PC-3 (cell line): ENCODE results near the gene EFCAB11. TPM values are rescaled to one million over a fixed set of nuclear protein-coding genes. Genes with fewer than 3 reads are reported as not detected.

Experiments used
- ATAC-seq: fragments of 200-7000 bp; cut with Tn5 transposase; 2 replicates; pipeline ENCODE4 v1.9.1; 2020; ENCODE audit warnings: mild to moderate bottlenecking, moderate library complexity
- BruUV-seq: library from RNA; stranded (reverse); fragments of 400-500 nt; replicated peaks from 2 replicates; lab custom pipeline; 2021; lab: Mats Ljungman, UMichigan
- CTCF ChIA-PET: fragments of 300-600 bp; sonication (Branson Sonifier 250); formaldehyde crosslinking; loops from one replicate; lab custom pipeline; 2022; ENCODE audit warnings: antibody characterized with exemption; lab: Charles Lee
- POLR2A ChIA-PET: fragments of 300-600 bp; sonication (Branson Sonifier 250); formaldehyde crosslinking; loops from one replicate; lab custom pipeline; 2022; ENCODE audit warnings: antibody characterized with exemption; ENCODE audit not compliant: unreplicated experiment; lab: Charles Lee
- DNase-seq: peaks from one replicate; pipeline ENCODE4 v3.0.0-alpha.2; 2015
- H2AFZ ChIP-seq: fragments of 300-600 bp; sonication (generic); 2 replicates; pipeline ENCODE4 v1.6.0; 2016; ENCODE audit warnings: antibody characterized with exemption, low read length
- H3F3A ChIP-seq: fragments of 300-600 bp; sonication (generic); one replicate; pipeline ENCODE4 v1.6.0; 2017; ENCODE audit warnings: antibody characterized with exemption, low read length, control low read depth, mild to moderate bottlenecking; ENCODE audit not compliant: unreplicated experiment
- H3K27ac ChIP-seq: fragments of 300-600 bp; sonication (generic); 2 replicates; pipeline ENCODE4 v1.5.1; 2016; ENCODE audit warnings: mild to moderate bottlenecking, low read length
- H3K27me3 ChIP-seq: fragments of 300-600 bp; sonication (generic); 2 replicates; pipeline ENCODE4 v1.6.1; 2016; ENCODE audit warnings: low read length, mixed read lengths
- H3K36me3 ChIP-seq: fragments of 300-600 bp; sonication (generic); 2 replicates; pipeline ENCODE4 v1.6.1; 2016; ENCODE audit warnings: low read depth, mixed run types, low read length, mixed read lengths
- H3K4me1 ChIP-seq: fragments of 300-600 bp; sonication (generic); 2 replicates; pipeline ENCODE4 v1.5.1; 2016; ENCODE audit warnings: low read length; ENCODE audit not compliant: insufficient read depth
- H3K4me2 ChIP-seq: fragments of 300-600 bp; sonication (generic); 2 replicates; pipeline ENCODE4 v1.6.0; 2016; ENCODE audit warnings: low read length
- H3K4me3 ChIP-seq: fragments of 300-600 bp; sonication (generic); 2 replicates; pipeline ENCODE4 v1.5.1; 2016; ENCODE audit warnings: mild to moderate bottlenecking, low read length, mixed read lengths
- H3K79me2 ChIP-seq: fragments of 300-600 bp; sonication (generic); 2 replicates; pipeline ENCODE4 v1.6.1; 2017; ENCODE audit warnings: low read length, mixed read lengths
- H3K9ac ChIP-seq: fragments of 300-600 bp; sonication (generic); 2 replicates; pipeline ENCODE4 v1.6.0; 2016; ENCODE audit warnings: mild to moderate bottlenecking, low read length
- H3K9me2 ChIP-seq: fragments of 300-600 bp; sonication (generic); replicated peaks from 2 replicates; pipeline ENCODE4 v1.6.1; 2016; ENCODE audit warnings: mixed run types, low read length, mixed read lengths
- H3K9me3 ChIP-seq: fragments of 300-600 bp; sonication (generic); 2 replicates; pipeline ENCODE4 v1.6.1; 2016; ENCODE audit warnings: low read length, mixed read lengths
- H4K20me1 ChIP-seq: fragments of 300-600 bp; sonication (generic); 2 replicates; pipeline ENCODE4 v1.6.1; 2016; ENCODE audit warnings: low read length, mixed read lengths
- CTCF ChIP-seq: fragments of 300-600 bp; sonication (generic); conservative IDR thresholded peaks from 2 replicates; pipeline ENCODE4 v1.5.1; 2017; ENCODE audit warnings: antibody characterized with exemption, low read depth, mild to moderate bottlenecking, low read length
- EZH2 ChIP-seq: fragments of 300-600 bp; sonication (generic); IDR thresholded peaks from one replicate; pipeline ENCODE4 v1.6.1; 2017; ENCODE audit warnings: antibody characterized with exemption, mild to moderate bottlenecking, low read length; ENCODE audit not compliant: unreplicated experiment
- EZH2phosphoT487 ChIP-seq: fragments of 300-600 bp; sonication (generic); IDR thresholded peaks from 2 replicates; pipeline ENCODE4 v1.6.1; 2018; ENCODE audit warnings: mild to moderate bottlenecking, antibody characterized with exemption, low read length, borderline replicate concordance
- intact Hi-C: fragments of 100-400 bp; cut with micrococcal nuclease; formaldehyde crosslinking; loops from 2 replicates; pipeline ENCODE4 v1.9.0; 2023
- total RNA-seq: library from RNA; depleted of rRNA; stranded (reverse); fragments of >200 nt; gene quantifications from 2 replicates; pipeline ENCODE4 v1.2.3, GENCODE V29; 2014

The EFCAB11 gene
- total RNA-seq, 1 experiment from 2014 or later: 7.0 TPM

- TF ChIP-seq CTCF: no peak
- TF ChIP-seq EZH2: no peak
- no peak for TF ChIP-seq EZH2phosphoT487
- Histone ChIP-seq H3K79me2 (no peaks in the 10 kb centered on the region), H3K4me2 (no peak overlapping the region), H3K36me3 (no peaks in the 10 kb centered on the region), H3K4me3 (no peak overlapping the region), H3K27me3 (no peaks in the 10 kb centered on the region), H2AFZ (no peak overlapping the region), H3F3A (no peaks in the 10 kb centered on the region), H4K20me1 (no peaks in the 10 kb centered on the region), H3K9ac (no peak overlapping the region), H3K4me1 (peaks cover 12% of the 10 kb centered on the region; the same call in 1 of the 2 replicates), H3K9me3 (no peaks in the 10 kb centered on the region), H3K9me2 (no peaks in the 10 kb centered on the region), H3K27ac (no peak overlapping the region)
- intact Hi-C loops: no loop called here
- DNase-seq (no peak), ATAC-seq (no peak)
- ChIA-PET CTCF (no interaction called here), POLR2A (no interaction called here)
- no TSS peak for BruUV-seq
Observed at GRCh38 chr14:89803542-89803941, 151.0 kb downstream of the EFCAB11 start.

GRCh38 chr14:89801136-89801535, 153.4 kb downstream of the EFCAB11 start:
- Histone ChIP-seq H3K27me3 (no peaks in the 10 kb centered on the region), H3K9ac (no peak overlapping the region), H3K4me3 (no peak overlapping the region), H3K9me3 (no peaks in the 10 kb centered on the region), H3K4me1 (peaks cover 9% of the 10 kb centered on the region; the same call in 1 of the 2 replicates), H3K79me2 (no peaks in the 10 kb centered on the region), H4K20me1 (no peaks in the 10 kb centered on the region), H2AFZ (no peak overlapping the region), H3K4me2 (no peak overlapping the region), H3K9me2 (no peaks in the 10 kb centered on the region), H3K27ac (no peak overlapping the region), H3F3A (no peaks in the 10 kb centered on the region), H3K36me3 (no peaks in the 10 kb centered on the region)
- BruUV-seq: no TSS peak
- DNase-seq (peak; percentile 47), ATAC-seq (peak; percentile 42; the same call in 1 of the 2 replicates)
- ChIA-PET CTCF (no interaction called here), POLR2A (no interaction called here)
- no peak for TF ChIP-seq EZH2
- TF ChIP-seq CTCF: no peak
- TF ChIP-seq EZH2phosphoT487: no peak
- intact Hi-C loops: no loop called here

- BruUV-seq: no TSS peak
- no peak overlapping the region for H3K9ac ChIP-seq
- H3K4me2 ChIP-seq: no peak overlapping the region
- ATAC-seq: no peak
- H3K27ac ChIP-seq: no peak overlapping the region
- H2AFZ ChIP-seq: no peak overlapping the region
- TF ChIP-seq EZH2 (no peak), CTCF (no peak), EZH2phosphoT487 (no peak)
- H4K20me1 ChIP-seq: no peaks in the 10 kb centered on the region
- no peak overlapping the region for H3K4me3 ChIP-seq
- H3F3A ChIP-seq: no peaks in the 10 kb centered on the region
- H3K79me2 ChIP-seq: no peaks in the 10 kb centered on the region
- intact Hi-C loops: no loop called here
- ChIA-PET CTCF (no interaction called here), POLR2A (no interaction called here)
- no peaks in the 10 kb centered on the region for H3K9me2 ChIP-seq
- H3K27me3 ChIP-seq: no peaks in the 10 kb centered on the region
- H3K36me3 ChIP-seq: no peaks in the 10 kb centered on the region
- peaks cover 4% of the 10 kb centered on the region; the same call in 1 of the 2 replicates for H3K4me1 ChIP-seq
- no peak for DNase-seq
- no peaks in the 10 kb centered on the region for H3K9me3 ChIP-seq
Observed at GRCh38 chr14:89798212-89798773, 156.2 kb downstream of the EFCAB11 start.
